ENCODE results near the gene PCDHA1. TPM values are rescaled to one million over a fixed set of nuclear protein-coding genes. Genes with fewer than 3 reads are reported as not detected.

PCDHA1 gene
- not detected for total RNA-seq
- long read RNA-seq, partial matches to known transcripts, result 2 of 2 reads
- long read RNA-seq, other reads (novel, unspliced or antisense), result 0 of 2 reads

GRCh38 chr5:140785905-140786686, at the start of gene PCDHA1:
PCDHA1 (plus strand) TSS chr5:140786140.
- Histone ChIP-seq H3K4me1 (no peaks in the 10 kb centered on the region), H3K27ac (no peak within 1 kb of the TSS), H3K9me3 (peaks cover 5% of the 10 kb centered on the region), H3K4me3 (no peak within 1 kb of the TSS), H3K36me3 (no peaks in the 10 kb centered on the region), H3K27me3 (peaks cover 33% of the 10 kb centered on the region)
- TF ChIP-seq CTCF (IDR thresholded peaks at IDR 0.05), result no peak
- intact Hi-C loops (cut with DNase I), result no loop called here
- DNase-seq (no peak), ATAC-seq (no peak)

DNA sequence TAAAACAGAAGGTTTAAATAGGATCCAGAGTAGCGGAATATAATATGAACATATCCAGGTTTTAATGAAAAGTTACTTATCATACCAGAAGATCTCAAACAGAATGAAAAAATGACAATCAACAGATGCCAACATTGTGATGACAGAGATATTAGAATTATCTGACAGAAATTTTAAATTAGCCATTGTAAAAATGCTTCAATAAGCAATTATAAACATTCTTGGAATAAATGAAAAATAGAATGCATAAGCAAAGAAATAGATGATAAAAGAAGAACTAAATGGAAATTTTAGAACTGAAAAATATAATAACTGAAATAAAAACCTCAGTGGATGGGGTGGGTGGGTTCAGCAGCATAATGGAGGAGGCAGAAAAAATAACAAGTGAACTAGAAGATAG, 48.5 kb upstream of the PCDHA1 start:
- Histone ChIP-seq H3K27me3 (no peaks in the 10 kb centered on the region), H3K4me3 (no peak overlapping the region), H3K27ac (no peak overlapping the region), H3K4me1 (no peaks in the 10 kb centered on the region), H3K9me3 (no peaks in the 10 kb centered on the region), H3K36me3 (no peaks in the 10 kb centered on the region)
- DNase-seq (no peak), ATAC-seq (no peak)
- intact Hi-C loops (cut with DNase I), result no loop called here
- no peak for TF ChIP-seq CTCF (IDR thresholded peaks at IDR 0.05)

DNA sequence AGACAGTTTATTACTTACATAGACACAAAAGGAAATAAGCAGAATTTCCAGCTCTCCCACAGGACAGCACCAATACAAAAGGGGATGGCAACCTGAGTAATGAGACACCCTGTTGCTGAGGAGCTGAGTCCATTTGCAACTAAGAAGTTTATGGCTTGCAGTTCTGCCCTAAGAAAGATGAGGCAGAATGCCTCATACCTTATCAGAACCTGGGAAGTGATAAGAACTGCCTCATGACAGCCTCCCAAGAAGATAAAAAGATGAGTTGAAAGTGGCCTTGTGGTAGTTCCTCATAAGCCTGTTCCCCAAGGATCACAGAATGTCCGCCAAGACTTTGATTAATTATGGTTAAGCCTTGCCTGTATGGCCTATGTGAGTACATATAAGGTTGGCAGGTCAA, 44.0 kb upstream of the PCDHA1 start:
- no peak overlapping the region for H3K4me3 ChIP-seq
- no peaks in the 10 kb centered on the region for H3K36me3 ChIP-seq
- DNase-seq (no peak), ATAC-seq (no peak)
- TF ChIP-seq CTCF (IDR thresholded peaks at IDR 0.05), result no peak
- H3K9me3 ChIP-seq, result no peaks in the 10 kb centered on the region
- no peaks in the 10 kb centered on the region for H3K4me1 ChIP-seq
- intact Hi-C loops (cut with DNase I), result no loop called here
- no peaks in the 10 kb centered on the region for H3K27me3 ChIP-seq
- H3K27ac ChIP-seq, result no peak overlapping the region

DNA sequence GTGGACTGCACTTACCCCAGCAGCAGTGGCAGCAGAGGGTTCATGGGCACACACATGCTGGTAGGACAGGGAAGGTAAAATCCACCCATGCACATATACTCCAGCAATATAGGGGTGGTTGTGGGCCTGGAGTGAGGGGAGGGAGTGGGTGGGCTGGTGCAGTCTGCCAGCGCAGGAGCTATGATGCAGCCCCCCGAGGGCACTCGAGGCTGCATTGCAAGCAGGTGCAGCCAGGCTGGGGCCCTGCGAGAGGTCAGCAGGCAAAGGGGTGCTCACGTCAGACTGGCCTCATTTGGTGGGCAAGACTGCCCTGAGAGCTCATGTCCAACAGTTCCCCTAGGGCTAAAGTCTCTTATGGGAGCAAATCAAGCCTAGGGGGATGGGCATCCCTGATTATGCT, 32.4 kb upstream of the PCDHA1 start:
- no peak overlapping the region for H3K4me3 ChIP-seq
- H3K27me3 ChIP-seq, result no peaks in the 10 kb centered on the region
- H3K27ac ChIP-seq, result no peak overlapping the region
- H3K36me3 ChIP-seq, result no peaks in the 10 kb centered on the region
- ATAC-seq (no peak), DNase-seq (no peak)
- TF ChIP-seq CTCF (IDR thresholded peaks at IDR 0.05), result no peak
- H3K4me1 ChIP-seq, result no peaks in the 10 kb centered on the region
- H3K9me3 ChIP-seq, result peaks cover 33% of the 10 kb centered on the region
- intact Hi-C loops (cut with DNase I), result no loop called here

DNA sequence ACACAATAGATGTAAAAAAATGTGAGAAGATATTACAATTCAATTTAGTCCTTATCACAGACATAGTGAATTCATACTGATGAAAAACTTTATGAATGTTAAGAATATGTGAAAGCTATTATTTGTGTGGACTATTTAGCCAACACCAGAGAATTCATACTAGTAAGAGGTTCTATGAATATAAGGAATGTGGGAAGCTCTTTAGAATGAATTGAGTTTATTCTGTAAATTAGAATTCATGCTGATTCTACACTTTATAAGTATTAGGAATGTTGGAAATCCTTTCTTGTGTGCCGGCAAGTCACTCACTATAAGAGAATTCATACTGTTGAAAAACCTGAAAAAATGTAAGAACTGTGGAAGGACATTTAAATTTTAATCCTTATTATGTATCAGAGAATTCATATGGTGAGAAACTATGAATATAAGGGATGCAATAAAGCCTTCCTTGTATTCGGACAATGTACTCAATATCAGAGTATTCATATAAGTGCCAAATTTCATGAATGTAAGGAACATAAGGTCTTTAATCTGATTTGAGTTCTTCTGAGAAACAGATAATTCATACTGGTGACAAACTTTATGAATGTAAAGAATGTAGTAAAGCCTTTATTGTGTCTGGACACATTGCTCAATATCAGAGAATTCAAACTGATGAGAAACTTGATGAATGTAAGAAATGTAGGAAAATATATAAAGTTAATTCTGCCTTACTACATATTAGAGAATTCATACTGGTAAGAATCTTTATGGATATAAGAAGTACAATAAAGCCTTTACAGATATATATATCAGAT, 21.6 kb upstream of the PCDHA1 start:
- no peak for ATAC-seq
- intact Hi-C loops (cut with DNase I), result no loop called here
- no peak for TF ChIP-seq CTCF (IDR thresholded peaks at IDR 0.05)

More for the DNA sequence above, 21.6 kb upstream of the PCDHA1 start:
- Histone ChIP-seq H3K4me3 (no peak overlapping the region), H3K27ac (no peak overlapping the region), H3K27me3 (no peaks in the 10 kb centered on the region), H3K9me3 (peaks cover 95% of the 10 kb centered on the region), H3K36me3 (no peaks in the 10 kb centered on the region), H3K4me1 (no peaks in the 10 kb centered on the region)
- DNase-seq, result no peak
